Measurements from ENCODE around the gene SUCNR1. TPM values are rescaled to one million over a fixed set of nuclear protein-coding genes. Genes with fewer than 3 reads are reported as not detected.
"Not testable (repeated sequence)": the region's sequence is repeated elsewhere in the genome, so short reads cannot be mapped to it uniquely, and the experiment has no call there.

SUCNR1 gene, protein sequence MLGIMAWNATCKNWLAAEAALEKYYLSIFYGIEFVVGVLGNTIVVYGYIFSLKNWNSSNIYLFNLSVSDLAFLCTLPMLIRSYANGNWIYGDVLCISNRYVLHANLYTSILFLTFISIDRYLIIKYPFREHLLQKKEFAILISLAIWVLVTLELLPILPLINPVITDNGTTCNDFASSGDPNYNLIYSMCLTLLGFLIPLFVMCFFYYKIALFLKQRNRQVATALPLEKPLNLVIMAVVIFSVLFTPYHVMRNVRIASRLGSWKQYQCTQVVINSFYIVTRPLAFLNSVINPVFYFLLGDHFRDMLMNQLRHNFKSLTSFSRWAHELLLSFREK
- total RNA-seq = 0.17 and 2.1 TPM in 2 replicates

GRCh38 chr3:151873398-151873797 lies at the start of gene SUCNR1:
Gene SUCNR1, plus strand, starts transcription at chr3:151873643. Its CDS starts 6,250 bp downstream, at chr3:151879893.
- DNase-seq (ENCODE audit: low read depth) = peak; percentile 65

- no peak for DNase-seq (ENCODE audit: low read depth)
These were observed 45.6 kb upstream of the SUCNR1 start for GRCh38 chr3:151827816-151828215.

DNA sequence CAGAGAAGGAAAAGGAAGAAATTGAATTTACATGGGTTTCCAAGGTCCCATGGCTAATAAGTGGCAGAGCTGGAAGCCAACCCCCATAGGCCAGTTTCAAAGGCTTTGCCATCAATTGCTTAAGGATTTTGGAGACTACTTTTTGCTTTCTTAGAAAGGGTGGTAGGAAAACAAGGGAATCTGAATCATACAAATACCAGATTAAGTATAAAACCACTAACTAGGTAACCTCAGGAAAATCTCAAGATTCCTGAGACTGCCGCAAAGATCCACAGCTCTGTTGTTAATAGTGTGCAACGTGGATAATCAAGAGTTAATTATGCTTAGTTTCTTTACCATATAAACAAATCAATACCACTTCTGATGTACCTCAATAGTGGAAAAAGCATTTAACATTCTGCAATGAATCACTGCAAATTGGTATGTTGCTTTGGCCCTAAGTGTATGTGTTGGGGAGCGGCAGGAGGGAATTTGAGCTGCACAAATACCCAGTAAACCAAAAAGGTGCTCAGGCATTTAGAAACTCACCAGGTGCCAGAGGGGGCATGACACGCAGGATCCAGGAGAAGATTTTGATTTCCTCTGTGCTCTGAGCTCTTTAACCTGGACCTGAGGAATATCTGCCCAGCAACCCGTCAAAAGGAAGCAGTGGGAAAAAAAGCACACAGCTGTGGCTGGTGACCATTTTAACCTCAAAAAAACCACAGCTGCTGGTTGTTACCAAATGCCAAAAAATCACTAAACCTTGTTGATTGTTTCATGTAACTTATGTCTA lies 37.5 kb upstream of the SUCNR1 start:
- peak; percentile 71 for DNase-seq (ENCODE audit: low read depth)

DNA sequence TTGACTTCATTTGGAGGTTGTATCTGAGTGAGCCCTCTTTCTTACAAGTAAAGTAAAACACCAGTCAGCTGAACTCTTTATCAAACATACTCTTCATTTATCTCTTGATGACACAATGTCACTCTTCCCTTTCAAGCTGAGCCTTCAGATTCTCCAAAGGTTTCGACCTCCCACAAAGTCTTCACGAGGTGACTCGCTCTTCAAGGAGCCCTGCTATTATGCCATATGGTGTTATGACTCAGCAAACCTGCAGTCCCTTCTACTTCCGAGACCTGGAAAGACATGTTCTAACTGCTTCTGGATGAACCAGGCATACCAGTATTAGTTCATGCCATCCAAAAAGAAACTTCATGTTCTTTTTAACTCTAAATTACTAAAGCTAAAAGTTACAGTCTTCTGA lies 36.4 kb upstream of the SUCNR1 start:
- DNase-seq (ENCODE audit: low read depth) = peak; percentile 93

- DNase-seq (ENCODE audit: low read depth) = peak; percentile 76
These were observed 34.7 kb upstream of the SUCNR1 start for GRCh38 chr3:151838574-151839312.

DNA sequence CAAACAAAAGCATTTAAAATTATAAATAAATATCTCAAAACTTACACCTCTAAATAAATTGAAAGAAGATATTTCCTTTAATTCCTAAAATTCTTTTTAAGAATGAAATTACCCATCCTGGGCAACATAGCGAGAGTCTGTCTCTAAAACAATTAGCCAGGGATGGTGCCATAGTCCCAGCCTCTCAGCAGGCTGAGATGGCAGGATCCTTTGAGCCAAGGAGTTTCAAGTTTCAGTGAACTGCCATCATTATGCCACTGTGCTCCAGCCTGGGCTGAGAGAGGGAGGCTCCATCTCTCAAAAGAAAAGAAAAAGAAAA lies 34.2 kb upstream of the SUCNR1 start:
- DNase-seq (ENCODE audit: low read depth) = no peak

DNA sequence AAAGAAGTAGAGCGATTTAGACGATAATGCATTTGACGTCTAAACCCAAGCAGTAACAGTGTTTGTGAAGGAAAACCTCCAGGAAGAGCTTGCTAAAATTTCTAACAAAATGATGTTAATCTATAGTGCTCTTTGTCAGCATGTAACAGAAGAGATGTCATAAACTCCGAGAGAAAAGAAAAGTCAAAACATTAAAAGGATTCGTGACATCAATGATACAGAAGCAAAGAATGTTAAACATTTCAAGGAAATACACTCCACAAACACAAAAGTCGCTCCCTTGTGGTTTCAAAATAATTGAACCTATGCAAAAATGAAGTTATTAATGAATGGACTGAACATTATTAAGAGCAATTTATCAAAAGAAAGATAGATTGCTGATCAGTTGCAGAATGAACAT lies 31.6 kb upstream of the SUCNR1 start:
- DNase-seq (ENCODE audit: low read depth) = no peak

GRCh38 chr3:151843275-151843674 lies 30.2 kb upstream of the SUCNR1 start:
- DNase-seq (ENCODE audit: low read depth) = no peak

DNA sequence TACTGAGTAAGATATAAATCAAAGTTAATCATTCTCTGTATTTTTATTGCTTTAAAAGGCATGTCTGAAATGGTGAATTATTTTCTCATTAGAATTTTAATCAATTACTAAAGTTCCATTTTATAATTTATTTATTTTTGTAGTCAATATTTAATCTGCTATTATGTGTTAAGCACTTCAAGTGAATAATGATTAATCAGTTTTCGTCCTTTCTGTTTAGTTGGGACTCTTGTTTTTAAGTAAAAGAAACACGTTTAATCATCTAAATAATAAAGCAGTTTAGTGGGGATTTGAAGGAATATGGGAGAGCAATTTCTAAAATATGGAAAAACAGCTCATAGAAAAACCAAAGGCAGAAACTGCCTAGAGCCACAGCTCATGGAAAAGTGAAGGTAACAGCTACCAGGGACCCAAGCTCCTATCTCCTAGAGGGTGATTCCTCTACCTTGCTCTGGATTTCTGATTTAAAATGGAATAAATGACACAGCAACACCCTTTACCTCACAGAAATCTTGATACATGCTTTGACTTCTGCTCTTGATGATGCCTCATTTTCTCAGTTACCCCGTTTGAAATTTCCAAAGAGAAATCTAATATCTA lies 28.0 kb upstream of the SUCNR1 start:
- peak; percentile 87 for DNase-seq (ENCODE audit: low read depth)

GRCh38 chr3:151850065-151850464 lies 23.4 kb upstream of the SUCNR1 start:
- not testable (repeated sequence) for DNase-seq (ENCODE audit: low read depth)

GRCh38 chr3:151852074-151852811 lies 21.2 kb upstream of the SUCNR1 start:
- no peak for DNase-seq (ENCODE audit: low read depth)

DNA sequence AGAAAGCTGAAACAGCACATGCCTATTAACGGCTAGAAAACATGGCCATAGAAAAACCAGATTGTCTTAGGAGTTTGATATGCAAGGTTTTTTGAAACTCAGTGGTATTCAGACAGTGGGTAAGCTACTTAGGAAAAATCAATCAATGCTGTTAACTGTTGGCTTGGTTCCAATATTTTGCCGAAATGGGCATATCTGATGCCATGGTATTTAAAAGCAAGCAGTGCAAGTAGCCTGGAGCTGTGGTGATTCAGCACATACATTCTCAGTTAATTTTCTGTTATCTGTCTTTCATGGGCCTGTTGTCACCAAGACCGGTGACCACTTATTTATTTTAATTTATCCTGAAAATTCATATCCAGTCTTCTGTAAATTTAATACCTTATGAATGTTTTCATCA lies 17.3 kb upstream of the SUCNR1 start:
- DNase-seq (ENCODE audit: low read depth) = peak; percentile 42

DNA sequence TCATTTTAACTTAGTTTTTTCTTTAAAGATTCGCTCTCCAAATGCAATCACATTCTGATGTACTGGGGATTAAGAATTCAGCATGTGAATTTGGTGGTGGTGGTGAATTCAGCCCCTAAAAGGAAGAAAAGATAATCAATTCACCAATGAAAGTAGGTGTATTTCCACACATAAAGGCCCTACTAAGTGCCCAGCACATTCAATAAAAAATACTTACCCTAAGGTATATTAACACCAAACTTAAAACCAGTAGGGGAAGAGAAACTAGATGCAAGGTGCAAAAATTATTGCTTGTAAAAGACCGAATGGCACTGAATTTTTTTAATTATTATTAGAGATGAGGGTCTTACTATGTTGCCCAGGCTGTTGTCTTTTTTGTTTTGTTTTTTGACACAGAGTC lies 16.8 kb upstream of the SUCNR1 start:
- DNase-seq (ENCODE audit: low read depth) = no peak

DNA sequence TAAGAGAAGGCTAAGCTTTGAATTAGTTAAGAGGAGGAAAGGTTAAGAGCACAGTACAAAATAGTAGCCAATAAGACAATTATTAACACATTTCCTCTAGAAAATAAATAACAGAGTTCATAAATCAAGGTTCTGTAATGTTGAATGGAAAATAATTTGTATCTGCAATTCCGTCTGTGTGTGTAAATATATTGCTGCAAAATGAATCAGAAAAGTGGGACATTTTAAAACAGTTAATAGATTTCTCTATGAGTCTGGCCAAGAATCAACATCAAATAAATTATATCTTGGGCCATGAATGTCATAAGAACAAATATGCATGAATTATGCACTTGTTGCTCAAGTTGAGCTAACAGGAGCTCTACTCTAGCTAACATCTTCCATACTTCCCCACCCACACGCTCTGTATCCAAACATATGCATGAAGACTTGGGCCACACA lies 14.2 kb upstream of the SUCNR1 start:
- DNase-seq (ENCODE audit: low read depth) = peak; percentile 71

- peak; percentile 96 for DNase-seq (ENCODE audit: low read depth)
These were observed 13.5 kb upstream of the SUCNR1 start for GRCh38 chr3:151859905-151860304.

GRCh38 chr3:151863611-151864010 lies 9.8 kb upstream of the SUCNR1 start:
- DNase-seq (ENCODE audit: low read depth) = no peak

DNA sequence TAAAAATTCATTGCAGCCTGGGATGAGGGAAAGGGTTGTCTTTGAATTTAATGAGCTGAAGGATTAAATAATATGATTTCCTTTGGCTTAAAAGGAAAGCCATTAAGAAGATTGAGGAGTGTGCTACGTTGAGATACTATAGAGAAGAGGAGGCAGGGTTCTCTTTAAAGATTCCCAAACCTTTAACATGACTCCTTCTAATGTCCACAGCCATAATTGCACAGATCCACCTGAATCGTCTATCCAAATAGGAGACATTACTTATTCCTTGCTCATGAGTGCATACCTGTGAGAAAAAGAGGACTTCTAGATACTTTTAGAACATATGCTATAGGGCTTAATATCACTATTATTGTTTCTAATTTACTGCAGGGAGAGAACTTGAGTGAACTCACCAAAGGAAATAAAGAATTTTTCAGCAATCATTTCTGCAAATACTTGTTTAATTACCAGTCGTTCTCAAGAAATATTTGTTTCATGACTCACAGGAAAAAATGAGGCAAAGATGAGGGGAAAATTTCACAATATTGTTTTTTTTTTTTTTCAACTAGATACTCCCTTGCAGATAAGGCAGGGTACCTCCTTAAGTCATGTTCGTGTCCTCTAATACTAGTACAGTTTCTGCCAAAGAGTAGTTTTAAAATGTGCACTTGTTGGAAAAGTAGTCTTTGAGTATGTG lies 8.9 kb upstream of the SUCNR1 start:
- DNase-seq (ENCODE audit: low read depth) = peak; percentile 90

GRCh38 chr3:151866711-151867410 lies 6.6 kb upstream of the SUCNR1 start:
- DNase-seq (ENCODE audit: low read depth) = no peak

- no peak for DNase-seq (ENCODE audit: low read depth)
These were observed 5.8 kb upstream of the SUCNR1 start for GRCh38 chr3:151867666-151868065.

DNA sequence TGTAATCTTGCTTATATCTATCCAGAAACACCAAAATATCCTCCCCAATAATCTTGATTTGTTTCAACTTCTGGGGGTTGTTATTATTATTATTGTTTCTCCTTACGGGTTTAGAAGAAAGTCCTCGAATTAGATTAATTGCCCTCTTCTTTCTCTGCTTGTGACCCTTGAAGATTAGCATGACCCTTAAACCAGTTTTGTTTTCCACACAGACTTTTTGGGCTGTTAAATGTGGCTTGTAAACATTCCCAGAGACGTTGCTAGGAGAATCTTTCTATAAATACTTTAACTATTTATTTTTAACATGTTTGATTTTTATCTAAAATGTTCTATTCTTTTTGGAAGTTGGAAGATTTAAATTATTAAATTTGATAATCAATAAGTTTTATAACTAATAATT lies 4.3 kb upstream of the SUCNR1 start:
- DNase-seq (ENCODE audit: low read depth) = no peak

Measured in renal cortical epithelial cell (primary cell).